ENCODE data around the gene VASH2. TPM values are rescaled to one million over a fixed set of nuclear protein-coding genes. Genes with fewer than 3 reads are reported as not detected.

Gene VASH2
- total RNA-seq, 2 experiments from 2014 or later = 0.34 to 0.53 TPM

GRCh38 chr1:212915245-212916091 is 34.9 kb upstream of the VASH2 start:
- ATAC-seq (no peak), DNase-seq (no peak)
- peaks cover 7% of the 10 kb centered on the region for H3K27me3 Mint-ChIP-seq
- H3K9me3 Mint-ChIP-seq (ENCODE audit: low read depth) = no peaks in the 10 kb centered on the region
- H3K4me3 Mint-ChIP-seq = no peak overlapping the region
- intact Hi-C loops (cut with DNase I, micrococcal nuclease) = no loop called here
- H3K27ac Mint-ChIP-seq = no peak overlapping the region
- CTCF ChIA-PET = interaction anchor here (0.6 to 0.7 kb wide), 2 partner anchors 89 to 139 kb away, joined by 3 to 5 read pairs; no protein-coding TSS in a partner anchor
- POLR2A ChIA-PET = no interaction called here
- no peaks in the 10 kb centered on the region for H3K36me3 Mint-ChIP-seq (ENCODE audit: low read depth)
- no peaks in the 10 kb centered on the region for H3K4me1 Mint-ChIP-seq

- DNase-seq (no peak), ATAC-seq (peak; percentile 23)
- H3K27ac Mint-ChIP-seq = no peak overlapping the region
- CTCF ChIA-PET = interaction anchor here (0.7 kb wide), 1 partner anchor 138 kb away, joined by 3 read pairs; no protein-coding TSS in a partner anchor
- no peaks in the 10 kb centered on the region for H3K9me3 Mint-ChIP-seq (ENCODE audit: low read depth)
- no peaks in the 10 kb centered on the region for H3K4me1 Mint-ChIP-seq
- H3K36me3 Mint-ChIP-seq (ENCODE audit: low read depth) = no peaks in the 10 kb centered on the region
- H3K4me3 Mint-ChIP-seq = no peak overlapping the region
- intact Hi-C loops (cut with DNase I, micrococcal nuclease) = no loop called here
- POLR2A ChIA-PET = no interaction called here
- H3K27me3 Mint-ChIP-seq = peaks cover 7% of the 10 kb centered on the region
These were observed 33.7 kb upstream of the VASH2 start for GRCh38 chr1:212916481-212917133.

- Mint-ChIP-seq H3K27ac (no peak overlapping the region), H3K36me3 (ENCODE audit: low read depth) (no peaks in the 10 kb centered on the region), H3K4me3 (no peak overlapping the region), H3K27me3 (peaks cover 7% of the 10 kb centered on the region), H3K9me3 (ENCODE audit: low read depth) (no peaks in the 10 kb centered on the region), H3K4me1 (no peaks in the 10 kb centered on the region)
- ChIA-PET POLR2A (no interaction called here), CTCF (no interaction called here)
- intact Hi-C loops (cut with DNase I, micrococcal nuclease) = no loop called here
- DNase-seq = no peak
- ATAC-seq = no peak
These were observed 33.2 kb upstream of the VASH2 start for GRCh38 chr1:212917134-212917485.

- Mint-ChIP-seq H3K9me3 (ENCODE audit: low read depth) (no peaks in the 10 kb centered on the region), H3K27ac (no peak overlapping the region), H3K27me3 (peaks cover 7% of the 10 kb centered on the region), H3K4me1 (no peaks in the 10 kb centered on the region), H3K36me3 (ENCODE audit: low read depth) (no peaks in the 10 kb centered on the region), H3K4me3 (no peak overlapping the region)
- no peak for ATAC-seq
- no peak for DNase-seq
- ChIA-PET POLR2A (no interaction called here), CTCF (no interaction called here)
- intact Hi-C loops (cut with DNase I, micrococcal nuclease) = no loop called here
These were observed 32.5 kb upstream of the VASH2 start for GRCh38 chr1:212917858-212918257.

- no peak overlapping the region for H3K27ac Mint-ChIP-seq
- ChIA-PET POLR2A (no interaction called here), CTCF (no interaction called here)
- no peaks in the 10 kb centered on the region for H3K4me1 Mint-ChIP-seq
- DNase-seq = no peak
- no peak for ATAC-seq
- H3K36me3 Mint-ChIP-seq (ENCODE audit: low read depth) = no peaks in the 10 kb centered on the region
- peaks cover 7% of the 10 kb centered on the region for H3K27me3 Mint-ChIP-seq
- H3K4me3 Mint-ChIP-seq = no peak overlapping the region
- intact Hi-C loops (cut with DNase I, micrococcal nuclease) = no loop called here
- H3K9me3 Mint-ChIP-seq (ENCODE audit: low read depth) = no peaks in the 10 kb centered on the region
These were observed 31.5 kb upstream of the VASH2 start for GRCh38 chr1:212918824-212919223.

GRCh38 chr1:212920246-212920645 is 30.1 kb upstream of the VASH2 start:
- ATAC-seq = no peak
- CTCF ChIA-PET = interaction anchor here (1.1 to 1.6 kb wide), 3 partner anchors 72 to 76 kb away, joined by 3 to 9 read pairs (median 4); no protein-coding TSS in a partner anchor
- intact Hi-C loops (cut with DNase I, micrococcal nuclease) = loop anchor here in 1 of 2 experiments (2.0 kb wide), 1 partner anchor 75 kb away; no protein-coding TSS in a partner anchor
- H3K27ac Mint-ChIP-seq = no peak overlapping the region
- no peak for DNase-seq
- H3K4me3 Mint-ChIP-seq = no peak overlapping the region
- no peaks in the 10 kb centered on the region for H3K4me1 Mint-ChIP-seq
- H3K27me3 Mint-ChIP-seq = peaks cover 7% of the 10 kb centered on the region
- H3K36me3 Mint-ChIP-seq (ENCODE audit: low read depth) = no peaks in the 10 kb centered on the region
- no peaks in the 10 kb centered on the region for H3K9me3 Mint-ChIP-seq (ENCODE audit: low read depth)
- POLR2A ChIA-PET = no interaction called here

- H3K27ac Mint-ChIP-seq = no peak overlapping the region
- intact Hi-C loops (cut with DNase I, micrococcal nuclease) = loop anchor here in 1 of 2 experiments (2.0 kb wide), 1 partner anchor 74 kb away; no protein-coding TSS in a partner anchor
- peak; percentile 33 for ATAC-seq
- POLR2A ChIA-PET = no interaction called here
- H3K9me3 Mint-ChIP-seq (ENCODE audit: low read depth) = no peaks in the 10 kb centered on the region
- CTCF ChIA-PET = interaction anchor here (0.7 to 1.6 kb wide), 6 partner anchors 12 to 244 kb away, joined by 3 to 9 read pairs (median 3); no protein-coding TSS in a partner anchor
- H3K36me3 Mint-ChIP-seq (ENCODE audit: low read depth) = no peaks in the 10 kb centered on the region
- H3K4me3 Mint-ChIP-seq = no peak overlapping the region
- peaks cover 5% of the 10 kb centered on the region for H3K27me3 Mint-ChIP-seq
- DNase-seq = peak; percentile 20
- H3K4me1 Mint-ChIP-seq = no peaks in the 10 kb centered on the region
These were observed 29.4 kb upstream of the VASH2 start for GRCh38 chr1:212920896-212921295.

GRCh38 chr1:212922016-212922415 is 28.3 kb upstream of the VASH2 start:
- ChIA-PET POLR2A (no interaction called here), CTCF (interaction anchor here (0.8 to 1.4 kb wide), 4 partner anchors 11 to 1046 kb away, joined by 3 to 4 read pairs (median 3); no protein-coding TSS in a partner anchor)
- Mint-ChIP-seq H3K27me3 (peaks cover 2% of the 10 kb centered on the region), H3K27ac (no peak overlapping the region), H3K36me3 (ENCODE audit: low read depth) (no peaks in the 10 kb centered on the region), H3K9me3 (ENCODE audit: low read depth) (no peaks in the 10 kb centered on the region), H3K4me3 (no peak overlapping the region), H3K4me1 (no peaks in the 10 kb centered on the region)
- DNase-seq (no peak), ATAC-seq (no peak)
- intact Hi-C loops (cut with DNase I, micrococcal nuclease) = no loop called here

- CTCF ChIA-PET = no interaction called here
- Mint-ChIP-seq H3K9me3 (ENCODE audit: low read depth) (no peaks in the 10 kb centered on the region), H3K27me3 (no peaks in the 10 kb centered on the region), H3K4me3 (no peak overlapping the region), H3K36me3 (ENCODE audit: low read depth) (no peaks in the 10 kb centered on the region), H3K27ac (no peak overlapping the region), H3K4me1 (no peaks in the 10 kb centered on the region)
- intact Hi-C loops (cut with DNase I, micrococcal nuclease) = no loop called here
- DNase-seq (no peak), ATAC-seq (no peak)
- POLR2A ChIA-PET = no interaction called here
These were observed 24.0 kb upstream of the VASH2 start for GRCh38 chr1:212926372-212926771.

- no peaks in the 10 kb centered on the region for H3K27me3 Mint-ChIP-seq
- ChIA-PET CTCF (interaction anchor here (0.6 to 1.4 kb wide), 4 partner anchors 22 to 66 kb away, joined by 3 read pairs; no protein-coding TSS in a partner anchor), POLR2A (no interaction called here)
- H3K4me1 Mint-ChIP-seq = no peaks in the 10 kb centered on the region
- H3K27ac Mint-ChIP-seq = no peak overlapping the region
- H3K4me3 Mint-ChIP-seq = no peak overlapping the region
- DNase-seq = no peak
- no peaks in the 10 kb centered on the region for H3K36me3 Mint-ChIP-seq (ENCODE audit: low read depth)
- no peak for ATAC-seq
- intact Hi-C loops (cut with DNase I, micrococcal nuclease) = no loop called here
- no peaks in the 10 kb centered on the region for H3K9me3 Mint-ChIP-seq (ENCODE audit: low read depth)
These were observed 21.7 kb upstream of the VASH2 start for GRCh38 chr1:212928323-212929291.

- POLR2A ChIA-PET = no interaction called here
- Mint-ChIP-seq H3K27me3 (no peaks in the 10 kb centered on the region), H3K27ac (no peak overlapping the region), H3K36me3 (ENCODE audit: low read depth) (no peaks in the 10 kb centered on the region), H3K4me3 (no peak overlapping the region), H3K4me1 (no peaks in the 10 kb centered on the region), H3K9me3 (ENCODE audit: low read depth) (no peaks in the 10 kb centered on the region)
- CTCF ChIA-PET = interaction anchor here (0.9 kb wide), 2 partner anchors 34 to 64 kb away, joined by 3 to 4 read pairs; no protein-coding TSS in a partner anchor
- DNase-seq (no peak), ATAC-seq (no peak)
- intact Hi-C loops (cut with DNase I, micrococcal nuclease) = no loop called here
These were observed 19.2 kb upstream of the VASH2 start for GRCh38 chr1:212930986-212931678.
